HepG2 (cell line): Measurements from ENCODE around the gene MTX1. TPM values are rescaled to one million over a fixed set of nuclear protein-coding genes. Genes with fewer than 3 reads are reported as not detected.

Experiments
- AGO2 ChIP-seq: fragments of 200-400 bp; formaldehyde crosslinking; optimal IDR thresholded peaks from 2 replicates; pipeline ENCODE3; 2017; ENCODE audit warnings: mild to moderate bottlenecking, low read depth, low read length, moderate library complexity
- CBX5 ChIP-seq: sonication (generic); formaldehyde crosslinking; IDR thresholded peaks from 2 replicates; pipeline ENCODE4 v1.4.0; 2020; ENCODE audit warnings: missing genetic modification reagents, borderline replicate concordance
- HNF4G ChIP-seq, 2 experiments: sonication (generic) in 1 of 2; formaldehyde crosslinking in 1 of 2; IDR thresholded peaks; 2 replicates each; pipeline versions ENCODE4 v1.4.0 to v1.6.1; 2011 to 2020; ENCODE audit warnings: borderline replicate concordance in 2 of 2, low read depth in 2 of 2, mild to moderate bottlenecking in 2 of 2, low read length in 1 of 2, missing genetic modification reagents in 1 of 2, moderate library complexity in 1 of 2
- HOXA7 ChIP-seq: sonication (generic); formaldehyde crosslinking; IDR thresholded peaks from 2 replicates; pipeline ENCODE4 v1.8.1; 2022; ENCODE audit warnings: mild to moderate bottlenecking, missing genetic modification reagents, moderate library complexity
- KDM6A ChIP-seq: IDR thresholded peaks from 2 replicates; pipeline ENCODE4 v1.6.1; 2016; ENCODE audit warnings: low read depth
- NFIB ChIP-seq: sonication (generic); formaldehyde crosslinking; IDR thresholded peaks from 2 replicates; pipeline ENCODE4 v1.9.0; 2021; ENCODE audit warnings: missing genetic modification reagents, mild to moderate bottlenecking, borderline replicate concordance
- SMAD9 ChIP-seq: sonication (generic); formaldehyde crosslinking; IDR thresholded peaks from 2 replicates; pipeline ENCODE4 v1.5.1; 2020; ENCODE audit warnings: mild to moderate bottlenecking, missing genetic modification reagents
- ZFP37 ChIP-seq: sonication (generic); formaldehyde crosslinking; IDR thresholded peaks from 2 replicates; pipeline ENCODE4 v1.4.0; 2020; ENCODE audit warnings: missing genetic modification reagents, borderline replicate concordance
- ZNF20 ChIP-seq: sonication (generic); formaldehyde crosslinking; IDR thresholded peaks from 2 replicates; pipeline ENCODE4 v1.4.0; 2020; ENCODE audit warnings: mild to moderate bottlenecking, moderate library complexity, missing genetic modification reagents
- ZNF335 ChIP-seq: sonication (generic); formaldehyde crosslinking; IDR thresholded peaks from 2 replicates; pipeline ENCODE4 v1.4.0; 2020; ENCODE audit warnings: missing genetic modification reagents
- ZNF343 ChIP-seq: sonication (generic); formaldehyde crosslinking; IDR thresholded peaks from 2 replicates; pipeline ENCODE4 v1.4.0; 2020; ENCODE audit warnings: mild to moderate bottlenecking, missing genetic modification reagents
- ZNF510 ChIP-seq: sonication (generic); formaldehyde crosslinking; IDR thresholded peaks from 2 replicates; pipeline ENCODE4 v1.4.0; 2020; ENCODE audit warnings: low read depth, mild to moderate bottlenecking, missing genetic modification reagents
- ZNF589 ChIP-seq: sonication (generic); formaldehyde crosslinking; conservative IDR thresholded peaks from 2 replicates; pipeline ENCODE4 v1.8.0; 2022; ENCODE audit warnings: mild to moderate bottlenecking, moderate library complexity, missing genetic modification reagents
- ZNF670 ChIP-seq: sonication (generic); formaldehyde crosslinking; IDR thresholded peaks from 2 replicates; pipeline ENCODE4 v1.8.0; 2022; ENCODE audit warnings: mild to moderate bottlenecking, missing genetic modification reagents, borderline replicate concordance
- ZNF672 ChIP-seq: sonication (generic); formaldehyde crosslinking; IDR thresholded peaks from 2 replicates; pipeline ENCODE4 v1.8.1; 2022; ENCODE audit warnings: missing genetic modification reagents
- ZNF772 ChIP-seq: sonication (generic); formaldehyde crosslinking; IDR thresholded peaks from 2 replicates; pipeline ENCODE4 v1.5.0; 2020; ENCODE audit warnings: mild to moderate bottlenecking, missing genetic modification reagents
- polyA plus RNA-seq, 8 experiments: library from polyadenylated mRNA; depleted of rRNA in 3 of 8; stranded (reverse) in 7 of 8; unstranded in 1 of 8; fragments of >200 nt; fragmentation: Illumina TruSeq in 4 of 8; extraction: Trizol in 4 of 8; gene quantifications; 2 replicates each; pipeline versions ENCODE4 v1.2.1 to v1.2.3, GENCODE V29; 2011 to 2016; ENCODE audit warnings: low read depth in 4 of 8, missing spikeins in 1 of 8, mixed read lengths in 1 of 8; ENCODE audit not compliant: insufficient read depth in 1 of 8
- total RNA-seq, 5 experiments: library from RNA; depleted of rRNA; stranded (reverse); fragments of >200 nt; fragmentation: Illumina TruSeq; extraction: Trizol; gene quantifications; 2 replicates each; pipeline ENCODE4 v1.2.3, GENCODE V29; 2016; ENCODE audit warnings: low read depth in 1 of 5
- TF ChIP-seq, protein P1 (sequence below): sonication (generic); formaldehyde crosslinking; IDR thresholded peaks from 2 replicates; pipeline ENCODE4 v1.4.0; 2020; ENCODE audit warnings: low read depth, mild to moderate bottlenecking, missing genetic modification reagents
- TF ChIP-seq, protein P2 (sequence below): sonication (generic); IDR thresholded peaks from 2 replicates; pipeline ENCODE4 v1.6.1; 2016; ENCODE audit warnings: low read depth, borderline replicate concordance
- TF ChIP-seq, protein P3 (sequence below), 2 experiments: sonication (generic) in 1 of 2; formaldehyde crosslinking in 1 of 2; IDR thresholded peaks; 2 replicates each; pipeline versions ENCODE4 v1.6.1 to v1.9.0; 2014 to 2022; ENCODE audit warnings: antibody characterized with exemption in 1 of 2, borderline replicate concordance in 1 of 2, inconsistent platforms in 1 of 2, low read depth in 1 of 2, missing genetic modification reagents in 1 of 2
- TF ChIP-seq, protein P4 (sequence below): IDR thresholded peaks from 2 replicates; pipeline ENCODE4 v1.6.1; 2018; ENCODE audit warnings: missing genetic modification reagents

The MTX1 gene
- total and polyA plus RNA-seq, 2 of the 13 experiments (the other 11 are each of a cell fraction or from before 2014, with no cell fraction given): 64.5 to 72.6 TPM

- TF ChIP-seq, protein P1, sequence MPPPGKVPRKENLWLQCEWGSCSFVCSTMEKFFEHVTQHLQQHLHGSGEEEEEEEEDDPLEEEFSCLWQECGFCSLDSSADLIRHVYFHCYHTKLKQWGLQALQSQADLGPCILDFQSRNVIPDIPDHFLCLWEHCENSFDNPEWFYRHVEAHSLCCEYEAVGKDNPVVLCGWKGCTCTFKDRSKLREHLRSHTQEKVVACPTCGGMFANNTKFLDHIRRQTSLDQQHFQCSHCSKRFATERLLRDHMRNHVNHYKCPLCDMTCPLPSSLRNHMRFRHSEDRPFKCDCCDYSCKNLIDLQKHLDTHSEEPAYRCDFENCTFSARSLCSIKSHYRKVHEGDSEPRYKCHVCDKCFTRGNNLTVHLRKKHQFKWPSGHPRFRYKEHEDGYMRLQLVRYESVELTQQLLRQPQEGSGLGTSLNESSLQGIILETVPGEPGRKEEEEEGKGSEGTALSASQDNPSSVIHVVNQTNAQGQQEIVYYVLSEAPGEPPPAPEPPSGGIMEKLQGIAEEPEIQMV (CRISPR knock-in tag): no peak; the same call in 1 of the 2 replicates
- TF ChIP-seq, protein P2, sequence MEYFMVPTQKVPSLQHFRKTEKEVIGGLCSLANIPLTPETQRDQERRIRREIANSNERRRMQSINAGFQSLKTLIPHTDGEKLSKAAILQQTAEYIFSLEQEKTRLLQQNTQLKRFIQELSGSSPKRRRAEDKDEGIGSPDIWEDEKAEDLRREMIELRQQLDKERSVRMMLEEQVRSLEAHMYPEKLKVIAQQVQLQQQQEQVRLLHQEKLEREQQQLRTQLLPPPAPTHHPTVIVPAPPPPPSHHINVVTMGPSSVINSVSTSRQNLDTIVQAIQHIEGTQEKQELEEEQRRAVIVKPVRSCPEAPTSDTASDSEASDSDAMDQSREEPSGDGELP: no peak
- no peak for TF ChIP-seq ZNF335 (CRISPR knock-in tag)
- no peak for TF ChIP-seq ZFP37
- TF ChIP-seq, protein P3, sequence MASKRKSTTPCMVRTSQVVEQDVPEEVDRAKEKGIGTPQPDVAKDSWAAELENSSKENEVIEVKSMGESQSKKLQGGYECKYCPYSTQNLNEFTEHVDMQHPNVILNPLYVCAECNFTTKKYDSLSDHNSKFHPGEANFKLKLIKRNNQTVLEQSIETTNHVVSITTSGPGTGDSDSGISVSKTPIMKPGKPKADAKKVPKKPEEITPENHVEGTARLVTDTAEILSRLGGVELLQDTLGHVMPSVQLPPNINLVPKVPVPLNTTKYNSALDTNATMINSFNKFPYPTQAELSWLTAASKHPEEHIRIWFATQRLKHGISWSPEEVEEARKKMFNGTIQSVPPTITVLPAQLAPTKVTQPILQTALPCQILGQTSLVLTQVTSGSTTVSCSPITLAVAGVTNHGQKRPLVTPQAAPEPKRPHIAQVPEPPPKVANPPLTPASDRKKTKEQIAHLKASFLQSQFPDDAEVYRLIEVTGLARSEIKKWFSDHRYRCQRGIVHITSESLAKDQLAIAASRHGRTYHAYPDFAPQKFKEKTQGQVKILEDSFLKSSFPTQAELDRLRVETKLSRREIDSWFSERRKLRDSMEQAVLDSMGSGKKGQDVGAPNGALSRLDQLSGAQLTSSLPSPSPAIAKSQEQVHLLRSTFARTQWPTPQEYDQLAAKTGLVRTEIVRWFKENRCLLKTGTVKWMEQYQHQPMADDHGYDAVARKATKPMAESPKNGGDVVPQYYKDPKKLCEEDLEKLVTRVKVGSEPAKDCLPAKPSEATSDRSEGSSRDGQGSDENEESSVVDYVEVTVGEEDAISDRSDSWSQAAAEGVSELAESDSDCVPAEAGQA (IDR thresholded peaks at IDR 0.05; ENCODE audit: low read depth): no peak
- TF ChIP-seq, protein P3 (CRISPR knock-in tag; IDR thresholded peaks at IDR 0.05; ENCODE audit: borderline replicate concordance): no peak
- TF ChIP-seq ZNF670 (CRISPR knock-in tag): no peak
- no peak for TF ChIP-seq ZNF343 (CRISPR knock-in tag)
- no peak for TF ChIP-seq NFIB
- no peak for TF ChIP-seq KDM6A (CRISPR knock-in tag)
- no peak for TF ChIP-seq HOXA7 (CRISPR knock-in tag)
- TF ChIP-seq ZNF672 (CRISPR knock-in tag): no peak
- no peak for TF ChIP-seq AGO2
- TF ChIP-seq ZNF589 (CRISPR knock-in tag): no peak
- TF ChIP-seq ZNF772 (CRISPR knock-in tag): peak; percentile 46; the same call in 1 of the 2 replicates
- no peak for TF ChIP-seq SMAD9 (CRISPR knock-in tag)
- TF ChIP-seq CBX5 (CRISPR knock-in tag): peak; percentile 56; the same call in 1 of the 2 replicates
- TF ChIP-seq, protein P4, sequence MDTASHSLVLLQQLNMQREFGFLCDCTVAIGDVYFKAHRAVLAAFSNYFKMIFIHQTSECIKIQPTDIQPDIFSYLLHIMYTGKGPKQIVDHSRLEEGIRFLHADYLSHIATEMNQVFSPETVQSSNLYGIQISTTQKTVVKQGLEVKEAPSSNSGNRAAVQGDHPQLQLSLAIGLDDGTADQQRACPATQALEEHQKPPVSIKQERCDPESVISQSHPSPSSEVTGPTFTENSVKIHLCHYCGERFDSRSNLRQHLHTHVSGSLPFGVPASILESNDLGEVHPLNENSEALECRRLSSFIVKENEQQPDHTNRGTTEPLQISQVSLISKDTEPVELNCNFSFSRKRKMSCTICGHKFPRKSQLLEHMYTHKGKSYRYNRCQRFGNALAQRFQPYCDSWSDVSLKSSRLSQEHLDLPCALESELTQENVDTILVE: no peak
- TF ChIP-seq HNF4G (IDR thresholded peaks at IDR 0.05; ENCODE audit: borderline replicate concordance, low read depth, low read length): no peak
- TF ChIP-seq HNF4G (CRISPR knock-in tag; IDR thresholded peaks at IDR 0.05; ENCODE audit: borderline replicate concordance, low read depth): no peak
- no peak for TF ChIP-seq ZNF20 (CRISPR knock-in tag)
- TF ChIP-seq ZNF510 (CRISPR knock-in tag): no peak
Observed at GRCh38 chr1:155193275-155193990, 15.1 kb upstream of the MTX1 start (continued).
